Myocyte (in vitro differentiated cells): ENCODE measurements around the gene SH3BP5. TPM values are rescaled to one million over a fixed set of nuclear protein-coding genes. Genes with fewer than 3 reads are reported as not detected.

Experiments
- DNase-seq: peaks from one replicate; pipeline ENCODE4 v3.0.0-alpha.2; 2012; ENCODE audit warnings: low read depth
- total RNA-seq: library from RNA; depleted of rRNA; stranded (reverse); fragments of >200 nt; gene quantifications from 2 replicates; pipeline ENCODE4 v1.2.3, GENCODE V29; 2014

The SH3BP5 gene
- total RNA-seq, 1 donor from 2014 or later: 12.2 TPM

GRCh38 chr3:15300323-15301078 lies 31.9 kb downstream of the SH3BP5 start:
- DNase-seq: peak; percentile 76

- no peak for DNase-seq
These were observed 33.4 kb downstream of the SH3BP5 start for GRCh38 chr3:15299036-15299435.

GRCh38 chr3:15298504-15298903 lies 33.9 kb downstream of the SH3BP5 start:
- no peak for DNase-seq

- DNase-seq: no peak
These were observed 34.6 kb downstream of the SH3BP5 start for GRCh38 chr3:15297608-15298350.

GRCh38 chr3:15295506-15295905 lies 36.9 kb downstream of the SH3BP5 start:
- DNase-seq: no peak

GRCh38 chr3:15294929-15295328 lies 37.5 kb downstream of the SH3BP5 start:
- DNase-seq: no peak

GRCh38 chr3:15292765-15293522 lies 39.4 kb downstream of the SH3BP5 start:
- DNase-seq: peak; percentile 73

- DNase-seq: peak; percentile 70
These were observed 40.5 kb downstream of the SH3BP5 start for GRCh38 chr3:15291589-15292541.

GRCh38 chr3:15290736-15291135 lies 41.6 kb downstream of the SH3BP5 start:
- no peak for DNase-seq

- peak; percentile 22 for DNase-seq
These were observed 42.7 kb downstream of the SH3BP5 start for GRCh38 chr3:15289661-15290060.

GRCh38 chr3:15288331-15289035 lies 43.9 kb downstream of the SH3BP5 start:
- DNase-seq: no peak

GRCh38 chr3:15287565-15288330 lies 44.6 kb downstream of the SH3BP5 start:
- DNase-seq: peak; percentile 45

GRCh38 chr3:15286022-15286421 lies 46.4 kb downstream of the SH3BP5 start:
- DNase-seq: no peak

GRCh38 chr3:15284121-15284889 lies 48.1 kb downstream of the SH3BP5 start:
- DNase-seq: peak; percentile 75

- no peak for DNase-seq
These were observed 48.7 kb downstream of the SH3BP5 start for GRCh38 chr3:15283702-15284101.

GRCh38 chr3:15281817-15282216 lies 50.6 kb downstream of the SH3BP5 start:
- DNase-seq: no peak

- no peak for DNase-seq
These were observed 51.4 kb downstream of the SH3BP5 start for GRCh38 chr3:15280853-15281532.
